GM19193 (cell line): Measurements from ENCODE around the gene KY.

Source experiments
- POLR2A ChIP-seq: IDR thresholded peaks from 4 replicates; pipeline ENCODE4 v1.6.1; 2011; ENCODE audit not compliant: insufficient read depth, insufficient read length; ENCODE audit errors: extremely low read depth

Gene KY

DNA sequence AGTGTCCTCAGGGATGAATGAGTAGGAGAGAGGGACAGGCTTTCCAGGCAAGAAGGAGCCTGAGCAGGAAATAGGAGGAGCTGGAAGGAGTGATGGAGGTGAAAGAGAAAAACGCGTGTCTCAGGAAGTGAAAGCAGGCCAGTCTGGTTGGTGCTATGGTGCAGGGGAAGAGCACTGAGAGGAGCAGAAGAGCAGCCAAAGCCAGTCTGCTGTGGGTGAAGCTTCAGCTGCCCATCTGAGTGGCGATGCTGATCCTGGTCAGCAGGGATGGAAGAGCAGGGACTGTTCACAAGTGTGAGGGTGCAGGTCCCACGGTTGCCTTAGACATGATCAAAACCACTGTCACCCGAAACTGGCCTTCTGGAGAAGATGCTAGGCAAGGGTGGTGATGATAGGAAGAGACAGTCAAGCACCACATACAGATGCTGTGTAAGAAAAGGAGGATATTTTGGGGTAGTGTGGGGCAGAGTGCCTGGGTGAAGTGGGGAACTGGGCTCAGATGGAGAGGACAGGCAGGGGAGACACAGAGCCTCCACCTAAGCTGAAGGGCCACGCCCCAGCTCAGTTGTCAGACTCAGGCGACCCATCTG lies 5.5 kb upstream of the KY start:
- no peak for TF ChIP-seq POLR2A

DNA sequence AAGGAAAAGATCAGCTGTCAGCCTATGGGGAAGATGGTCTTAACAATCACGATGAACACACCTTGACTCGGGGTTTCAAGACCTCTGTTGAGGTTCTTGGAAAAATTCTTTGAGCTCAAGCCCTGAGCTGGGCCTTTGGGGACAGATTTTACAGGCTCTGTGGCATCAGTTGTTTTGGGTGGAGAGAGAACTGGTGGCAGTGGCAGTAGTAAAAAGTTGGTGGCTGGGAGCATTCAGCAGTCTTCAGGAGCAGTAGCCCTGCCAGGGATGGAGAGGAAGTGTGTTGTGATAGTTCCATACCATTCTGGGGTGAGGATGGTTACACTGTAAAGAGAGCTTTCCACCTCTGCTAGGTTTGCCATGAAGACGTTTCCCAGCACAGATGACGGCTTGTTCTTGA lies 4.9 kb upstream of the KY start:
- no peak for TF ChIP-seq POLR2A

DNA sequence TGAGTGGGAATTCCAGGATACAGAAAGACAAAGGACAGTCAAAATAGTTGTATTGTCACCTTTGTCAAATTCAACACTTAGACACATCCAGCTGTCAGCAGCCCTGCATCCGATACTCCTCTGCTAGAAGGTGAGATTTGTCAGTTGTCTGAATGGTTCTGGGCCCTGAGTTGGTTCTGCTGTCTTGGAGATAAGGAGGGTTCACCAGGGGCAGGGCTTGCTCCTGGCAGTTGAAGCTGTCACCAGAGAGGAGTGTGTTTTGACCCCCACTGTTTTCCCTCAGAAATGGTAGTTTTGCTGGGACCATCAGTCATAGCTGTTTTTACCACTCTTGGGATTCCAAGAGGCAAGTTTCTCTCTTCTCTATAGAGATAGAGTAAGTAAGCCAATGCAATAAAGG lies 3.2 kb upstream of the KY start:
- no peak for TF ChIP-seq POLR2A

DNA sequence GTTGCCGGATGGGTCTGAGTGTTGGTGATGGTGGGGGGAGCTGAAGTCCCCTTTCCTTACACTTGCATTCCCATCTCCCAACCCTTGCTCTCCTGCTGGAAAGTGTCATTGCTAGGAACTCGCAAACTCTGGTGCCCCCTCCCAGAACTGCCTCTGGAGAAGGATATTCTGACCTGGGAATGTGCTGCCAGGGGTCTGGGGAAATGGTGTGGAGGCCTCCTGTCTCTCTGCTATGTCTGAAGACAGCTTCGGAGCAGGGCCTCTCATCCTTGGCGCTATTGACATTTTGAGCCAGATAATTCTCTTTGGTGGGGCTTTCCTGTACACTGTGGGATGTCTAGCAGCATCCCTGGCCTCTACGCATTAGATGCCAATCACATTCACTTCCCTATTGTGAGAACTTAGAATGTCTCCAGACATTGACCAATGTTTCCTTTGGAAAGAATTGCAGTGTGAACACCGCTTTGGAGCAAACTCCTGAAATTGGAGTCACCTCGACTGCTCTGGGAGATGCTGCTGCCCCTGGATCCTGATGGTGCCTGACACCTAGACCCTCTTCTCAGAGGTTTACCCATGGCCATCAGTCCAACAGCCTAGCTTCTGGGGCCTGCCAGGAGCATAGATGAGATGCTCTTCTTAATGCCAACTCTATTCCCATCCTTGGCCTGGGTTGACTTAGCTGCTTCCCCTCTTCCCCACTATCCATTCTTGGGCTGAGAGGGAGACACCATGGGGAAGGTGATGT lies 2.2 kb upstream of the KY start:
- no peak for TF ChIP-seq POLR2A

GRCh38 chr3:134652409-134652831 lies 1.6 kb upstream of the KY start:
- TF ChIP-seq POLR2A = no peak

GRCh38 chr3:134651347-134652041 lies 672 bp upstream of the KY start:
- TF ChIP-seq POLR2A = no peak

DNA sequence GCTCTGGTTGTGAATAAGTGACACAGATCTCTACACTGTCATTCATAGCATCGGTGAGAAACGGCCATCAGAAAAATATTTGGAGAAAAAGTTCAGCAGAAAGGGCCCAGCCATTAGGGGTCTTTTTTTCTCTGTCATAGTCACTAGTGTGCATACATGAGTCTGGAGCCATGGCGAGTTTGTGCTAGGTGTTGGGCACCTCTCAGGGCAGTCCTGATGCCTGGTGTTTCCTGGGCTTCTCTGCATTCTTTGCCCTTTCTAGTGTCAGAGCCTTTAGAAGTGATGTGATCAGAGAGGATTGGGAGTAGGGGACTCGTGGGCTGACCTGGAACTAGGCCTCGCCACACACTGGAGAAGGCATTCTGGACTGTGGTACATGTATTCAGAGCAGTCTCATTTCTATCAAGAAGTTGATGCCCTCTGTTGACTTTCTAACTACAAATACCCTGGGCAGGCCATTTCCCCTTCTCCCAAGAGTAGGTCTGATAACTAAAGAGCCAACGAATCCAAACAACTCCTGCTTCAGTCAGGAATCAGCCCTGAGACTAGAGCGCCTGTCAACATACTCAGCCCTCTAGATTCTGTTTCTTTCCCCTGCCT lies 1.6 kb downstream of the KY start:
- TF ChIP-seq POLR2A = no peak

DNA sequence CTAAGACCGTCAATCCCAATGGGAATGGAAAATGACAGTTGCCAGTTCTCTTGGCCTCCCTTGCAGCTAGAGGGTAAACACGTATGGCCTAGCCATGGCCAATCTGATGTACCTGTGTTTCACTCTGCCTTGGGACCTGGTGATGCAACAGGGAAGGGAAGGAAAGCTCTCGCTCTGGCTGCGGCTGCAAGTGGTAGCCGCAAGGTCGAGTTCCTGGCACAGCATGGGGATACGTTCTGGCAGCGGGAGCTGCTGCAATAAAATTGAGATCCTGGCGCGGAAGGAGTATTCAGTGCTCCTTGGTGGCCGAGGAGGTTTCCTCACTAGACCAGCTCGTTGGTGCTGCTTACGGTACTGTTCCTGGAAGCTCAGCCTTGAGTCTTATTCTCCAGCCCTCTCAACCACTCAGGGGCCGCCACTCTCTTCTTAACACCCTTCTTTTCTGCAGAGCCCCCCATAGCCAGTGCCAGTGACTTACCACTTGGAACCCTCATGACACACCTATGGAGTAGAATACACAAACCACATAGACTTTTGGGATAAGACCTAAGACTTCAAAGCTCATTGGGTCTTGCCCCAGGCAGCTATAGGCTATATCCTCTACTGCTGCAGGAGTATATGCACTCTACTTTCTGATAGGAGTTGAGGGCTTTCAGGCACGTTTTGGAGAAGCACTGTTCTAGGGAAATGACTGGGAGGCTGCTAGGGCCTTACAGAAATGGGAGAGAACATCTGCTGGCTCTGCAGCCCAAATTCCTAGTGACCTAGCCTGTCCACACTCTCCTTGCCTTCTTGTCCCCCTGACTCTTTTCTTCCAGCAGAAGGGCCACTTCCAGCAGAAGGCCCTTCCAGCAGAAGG lies 2.7 kb downstream of the KY start:
- no peak for TF ChIP-seq POLR2A

- TF ChIP-seq POLR2A = no peak
These were observed 4.7 kb downstream of the KY start for GRCh38 chr3:134646086-134646485.

DNA sequence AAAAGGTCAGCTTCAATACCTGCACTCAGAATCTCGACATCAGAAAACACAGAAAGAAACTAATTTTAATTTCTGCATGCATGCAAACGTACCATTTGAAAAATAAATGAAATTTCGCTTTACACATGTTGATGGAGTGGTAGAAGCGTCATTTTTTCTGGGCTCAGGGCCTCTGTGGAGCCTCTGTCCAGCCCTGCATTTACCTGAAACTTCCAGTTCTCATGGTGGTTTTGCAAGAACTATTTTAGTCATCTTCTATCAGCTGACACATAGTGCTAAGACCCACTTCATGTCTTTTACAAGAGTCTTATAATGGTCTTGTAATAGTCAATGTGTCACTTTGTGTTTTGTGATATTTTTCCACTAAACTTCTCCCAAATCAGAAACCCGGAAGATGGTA lies 5.3 kb downstream of the KY start:
- no peak for TF ChIP-seq POLR2A

GRCh38 chr3:134644731-134645514 lies 5.9 kb downstream of the KY start:
- TF ChIP-seq POLR2A = no peak

- TF ChIP-seq POLR2A = no peak
These were observed 7.6 kb downstream of the KY start for GRCh38 chr3:134643150-134643675.

GRCh38 chr3:134642445-134643149 lies 8.2 kb downstream of the KY start:
- no peak for TF ChIP-seq POLR2A

DNA sequence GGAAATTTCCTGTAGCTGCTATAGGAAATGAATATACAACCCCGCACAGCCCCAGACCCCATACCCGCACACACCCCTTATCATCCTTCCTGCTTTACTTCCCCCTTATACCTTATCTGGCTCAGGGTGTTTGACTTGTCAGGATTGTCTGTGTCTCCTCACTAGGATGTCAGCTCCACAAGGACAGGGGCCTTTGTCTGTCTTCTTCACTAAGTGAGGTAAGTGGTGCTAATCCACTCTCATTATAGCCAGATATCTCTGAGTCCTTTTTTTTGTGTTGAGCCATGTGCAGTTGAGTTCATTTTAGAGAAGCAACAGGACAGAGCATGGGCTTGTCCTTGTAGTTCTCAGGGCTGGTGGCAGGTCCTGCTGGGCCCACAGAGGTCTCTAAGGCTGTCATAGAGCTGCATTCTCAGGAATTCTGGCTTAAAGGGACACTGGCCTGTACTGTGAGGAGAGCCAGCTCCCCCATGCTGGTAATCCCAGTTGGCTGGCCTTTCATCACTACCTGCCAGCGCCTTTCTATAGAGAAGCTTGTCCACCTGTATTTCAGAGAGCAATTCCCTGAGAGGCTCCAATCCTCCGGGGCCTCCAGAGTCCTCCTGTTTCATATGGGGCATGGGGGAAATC lies 9.0 kb downstream of the KY start:
- no peak for TF ChIP-seq POLR2A
